Measurements from ENCODE around the gene FOXP1.

DNA sequence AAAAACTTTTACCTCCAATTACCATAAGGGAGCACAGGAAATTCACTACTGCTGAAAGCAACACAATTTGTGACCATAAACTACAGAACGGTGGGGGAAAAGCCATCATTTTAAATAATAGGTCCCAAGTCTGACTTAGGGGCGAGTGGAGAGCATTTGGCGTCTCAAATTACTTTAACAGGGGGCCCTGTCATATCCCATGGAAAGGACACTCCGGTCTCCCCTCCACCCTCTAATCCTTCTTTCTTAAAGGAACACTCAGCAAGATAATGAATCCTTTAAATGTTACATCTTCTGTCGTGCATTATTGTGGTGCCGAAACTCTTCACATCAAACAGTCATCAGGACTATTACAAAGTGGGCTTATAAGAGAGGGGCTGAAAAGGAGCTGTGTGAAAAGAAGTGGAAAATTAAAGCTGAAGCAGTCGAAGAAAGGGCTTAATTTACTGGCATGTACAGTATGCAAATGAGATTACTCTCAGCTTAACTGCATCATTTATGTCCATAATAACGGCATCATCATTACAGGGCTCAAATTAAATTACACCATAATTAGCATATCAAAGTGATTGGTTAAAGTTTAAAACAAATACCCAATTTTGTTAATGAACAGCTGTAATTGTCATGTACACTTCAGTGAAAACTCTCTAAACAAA, 342.2 kb downstream of the FOXP1 start:
- TF ChIP-seq CTCF (IDR thresholded peaks at IDR 0.05) (no peak), EZH2 (IDR thresholded peaks at IDR 0.05; ENCODE audit: borderline replicate concordance, insufficient read depth, low read depth, low read length, poor library complexity, severe bottlenecking) (no peak)

Data from B cell (primary cell).